Thymus (tissue), 11 donors: ENCODE results near the gene MARCHF6. TPM values are rescaled to one million over a fixed set of nuclear protein-coding genes. Genes with fewer than 3 reads are reported as not detected.

Source experiments
- DNase-seq, 9 donors: peaks; one replicate each; pipeline ENCODE4 v3.0.0-alpha.2; 2013; ENCODE audit warnings: low spot score in 9 of 9, low read depth in 6 of 9, missing footprints in 1 of 9
- H3K27ac ChIP-seq, 2 donors: one replicate each; pipeline ENCODE4 v1.5.1; 2013; ENCODE audit warnings: control low read depth in 1 of 2, low read depth in 1 of 2, low read length in 1 of 2, mild to moderate bottlenecking in 1 of 2, moderate library complexity in 1 of 2
- H3K27me3 ChIP-seq, 2 donors: one replicate each; pipeline ENCODE4 v1.5.1; 2013; ENCODE audit warnings: low read length in 1 of 2; ENCODE audit not compliant: control insufficient read depth in 2 of 2, insufficient read depth in 1 of 2
- H3K36me3 ChIP-seq, 2 donors: one replicate each; pipeline ENCODE4 v1.5.1; 2013; ENCODE audit warnings: low read length in 1 of 2, mild to moderate bottlenecking in 1 of 2, moderate library complexity in 1 of 2; ENCODE audit not compliant: control insufficient read depth in 2 of 2, insufficient read depth in 2 of 2
- H3K4me1 ChIP-seq, 2 donors: one replicate each; pipeline ENCODE4 v1.5.1; 2013; ENCODE audit warnings: low read length in 2 of 2; ENCODE audit not compliant: control insufficient read depth in 2 of 2, insufficient read depth in 2 of 2
- H3K4me3 ChIP-seq, 2 donors: one replicate each; pipeline ENCODE4 v1.5.1; 2013; ENCODE audit warnings: low read length in 2 of 2, control low read depth in 1 of 2, mild to moderate bottlenecking in 1 of 2
- H3K9me3 ChIP-seq, 2 donors: one replicate each; pipeline ENCODE4 v1.5.1; 2013; ENCODE audit warnings: low read length in 1 of 2, mild to moderate bottlenecking in 1 of 2; ENCODE audit not compliant: control insufficient read depth in 2 of 2, insufficient read depth in 1 of 2
- WGBS: extraction: QIAGEN DNeasy Blood & Tissue Kit; methylation state at CpG from one replicate; pipeline ENCODE4 v1.1.7; 2013; 5-methylcytosine and 5-hydroxymethylcytosine counted together
- polyA plus RNA-seq: library from polyadenylated mRNA; stranded (reverse); fragments of 200-250 nt; gene quantifications from one replicate; pipeline ENCODE4 v1.2.3, GENCODE V29; 2013
- total RNA-seq: library from RNA; stranded (reverse); fragments of 120-200 nt; gene quantifications from one replicate; pipeline ENCODE4 v1.2.4, GENCODE V29; 2013
- donor health status: healthy.

Gene MARCHF6
- total and polyA plus RNA-seq, 2 donors, result 43.7 to 196 TPM

GRCh38 chr5:10332301-10332700 lies 21.2 kb upstream of the MARCHF6 start:
- 94% methylated on average over 5 of the region's 5 CpGs for WGBS
- Histone ChIP-seq H3K4me3 (no peak overlapping the region), H3K4me1 (peaks cover 0 to 12% of the 10 kb centered on the region in 2 donors), H3K27ac (no peak overlapping the region), H3K36me3 (no peaks in the 10 kb centered on the region), H3K9me3 (no peaks in the 10 kb centered on the region), H3K27me3 (peaks cover 27 to 52% of the 10 kb centered on the region in 2 donors)
- DNase-seq, result no peak

- H3K4me1 ChIP-seq, result peaks cover 0 to 12% of the 10 kb centered on the region in 2 donors
- peaks cover 27 to 52% of the 10 kb centered on the region in 2 donors for H3K27me3 ChIP-seq
- 3% methylated on average over 81 of the region's 81 CpGs for WGBS
- H3K4me3 ChIP-seq, result peak overlapping the region; percentile 26 to 39
- H3K9me3 ChIP-seq, result no peaks in the 10 kb centered on the region
- DNase-seq, result no peak
- H3K27ac ChIP-seq, result no peak overlapping the region
- no peaks in the 10 kb centered on the region for H3K36me3 ChIP-seq
Measured at GRCh38 chr5:10333154-10334006, 20.1 kb upstream of the MARCHF6 start.

- H3K36me3 ChIP-seq, result no peaks in the 10 kb centered on the region
- DNase-seq, result no peak
- H3K27ac ChIP-seq, result no peak overlapping the region
- peaks cover 27 to 52% of the 10 kb centered on the region in 2 donors for H3K27me3 ChIP-seq
- no peak overlapping the region for H3K4me3 ChIP-seq
- peaks cover 0 to 12% of the 10 kb centered on the region in 2 donors for H3K4me1 ChIP-seq
- 40% methylated on average over 5 of the region's 5 CpGs for WGBS
- no peaks in the 10 kb centered on the region for H3K9me3 ChIP-seq
Measured at GRCh38 chr5:10334831-10335230, 18.7 kb upstream of the MARCHF6 start.

- H3K27ac ChIP-seq, result no peak overlapping the region
- H3K4me1 ChIP-seq, result peaks cover 0 to 12% of the 10 kb centered on the region in 2 donors
- peaks cover 27 to 45% of the 10 kb centered on the region in 2 donors for H3K27me3 ChIP-seq
- 98% methylated on average over 14 of the region's 14 CpGs for WGBS
- H3K36me3 ChIP-seq, result no peaks in the 10 kb centered on the region
- no peak for DNase-seq
- no peak overlapping the region for H3K4me3 ChIP-seq
- H3K9me3 ChIP-seq, result no peaks in the 10 kb centered on the region
Measured at GRCh38 chr5:10335711-10336470, 17.6 kb upstream of the MARCHF6 start.

GRCh38 chr5:10337107-10337506 lies 16.4 kb upstream of the MARCHF6 start:
- Histone ChIP-seq H3K27ac (no peak overlapping the region), H3K4me1 (peaks cover 0 to 12% of the 10 kb centered on the region in 2 donors), H3K4me3 (no peak overlapping the region), H3K36me3 (no peaks in the 10 kb centered on the region), H3K9me3 (no peaks in the 10 kb centered on the region), H3K27me3 (peaks cover 24 to 33% of the 10 kb centered on the region in 2 donors)
- no peak for DNase-seq
- 96% methylated on average over 4 of the region's 4 CpGs for WGBS

GRCh38 chr5:10337986-10338385 lies 15.5 kb upstream of the MARCHF6 start:
- H3K9me3 ChIP-seq, result no peaks in the 10 kb centered on the region

GRCh38 chr5:10338686-10339057 lies 14.8 kb upstream of the MARCHF6 start:
- H3K4me3 ChIP-seq, result no peak overlapping the region
- no peaks in the 10 kb centered on the region for H3K36me3 ChIP-seq

More at GRCh38 chr5:10337986-10338385, 15.5 kb upstream of the MARCHF6 start:
- DNase-seq, result no peak
- Histone ChIP-seq H3K4me1 (peaks cover 0 to 11% of the 10 kb centered on the region in 2 donors), H3K4me3 (no peak overlapping the region), H3K27ac (no peak overlapping the region), H3K36me3 (no peaks in the 10 kb centered on the region), H3K27me3 (peaks cover 17 to 24% of the 10 kb centered on the region in 2 donors)
- WGBS, result 94% methylated on average over 4 of the region's 4 CpGs

GRCh38 chr5:10339058-10339811 lies 14.3 kb upstream of the MARCHF6 start:
- H3K9me3 ChIP-seq, result no peaks in the 10 kb centered on the region
- H3K27me3 ChIP-seq, result peaks cover 8 to 11% of the 10 kb centered on the region in 2 donors
- no peak overlapping the region for H3K27ac ChIP-seq
- 92% methylated on average over 19 of the region's 19 CpGs for WGBS
- DNase-seq, result no peak
- H3K4me1 ChIP-seq, result no peaks in the 10 kb centered on the region
- no peaks in the 10 kb centered on the region for H3K36me3 ChIP-seq
- H3K4me3 ChIP-seq, result no peak overlapping the region

More at GRCh38 chr5:10338686-10339057, 14.8 kb upstream of the MARCHF6 start:
- H3K9me3 ChIP-seq, result no peaks in the 10 kb centered on the region
- DNase-seq, result no peak
- H3K27ac ChIP-seq, result no peak overlapping the region
- peaks cover 11 to 17% of the 10 kb centered on the region in 2 donors for H3K27me3 ChIP-seq
- peaks cover 0 to 5% of the 10 kb centered on the region in 2 donors for H3K4me1 ChIP-seq
- WGBS, result 97% methylated on average over 2 of the region's 2 CpGs
